HG02623 (cell line): ENCODE measurements around the gene SPEG.

Experiments used
- ATAC-seq: cut with Tn5 transposase; IDR thresholded peaks from one replicate; pipeline ENCODE4 v1.9.1; 2021; ENCODE audit warnings: moderate library complexity; ENCODE audit not compliant: unreplicated experiment

The SPEG gene

GRCh38 chr2:219442256-219443015 is 7.8 kb downstream of the SPEG start:
- ATAC-seq: no peak

GRCh38 chr2:219443016-219443696 is 8.5 kb downstream of the SPEG start:
- no peak for ATAC-seq

- no peak for ATAC-seq
Observed at GRCh38 chr2:219443697-219444023, 9.0 kb downstream of the SPEG start.

- ATAC-seq: no peak
Observed at GRCh38 chr2:219444566-219445091, 10.0 kb downstream of the SPEG start.

- no peak for ATAC-seq
Observed at GRCh38 chr2:219445220-219445640, 10.6 kb downstream of the SPEG start.

- ATAC-seq: no peak
Observed at GRCh38 chr2:219446101-219446504, 11.5 kb downstream of the SPEG start.

- no peak for ATAC-seq
Observed at GRCh38 chr2:219446689-219447088, 12.0 kb downstream of the SPEG start.

- ATAC-seq: no peak
Observed at GRCh38 chr2:219447242-219448098, 12.8 kb downstream of the SPEG start.

- ATAC-seq: no peak
Observed at GRCh38 chr2:219448099-219448775, 13.6 kb downstream of the SPEG start.

GRCh38 chr2:219448776-219449341 is 14.2 kb downstream of the SPEG start:
- no peak for ATAC-seq

- ATAC-seq: no peak
Observed at GRCh38 chr2:219449609-219450008, 15.0 kb downstream of the SPEG start.

- ATAC-seq: no peak
Observed at GRCh38 chr2:219451661-219452360, 17.2 kb downstream of the SPEG start.

- no peak for ATAC-seq
Observed at GRCh38 chr2:219452361-219453317, 18.0 kb downstream of the SPEG start.

- no peak for ATAC-seq
Observed at GRCh38 chr2:219453671-219454590, 19.3 kb downstream of the SPEG start.

GRCh38 chr2:219455581-219455980 is 20.9 kb downstream of the SPEG start:
- no peak for ATAC-seq

- ATAC-seq: no peak
Observed at GRCh38 chr2:219457784-219458369, 23.2 kb downstream of the SPEG start.

- ATAC-seq: no peak
Observed at GRCh38 chr2:219458996-219459395, 24.4 kb downstream of the SPEG start.
